ENCODE data around the gene HAO2. TPM values are rescaled to one million over a fixed set of nuclear protein-coding genes. Genes with fewer than 3 reads are reported as not detected.
"Not testable (repeated sequence)": the region's sequence is repeated elsewhere in the genome, so short reads cannot be mapped to it uniquely, and the experiment has no call there.

Gene HAO2
- total RNA-seq, 6 experiments from 2014 or later: not detected

GRCh38 chr1:119347858-119348257 is 20.7 kb upstream of the HAO2 start:
- H3K4me3 Mint-ChIP-seq: no peak overlapping the region
- H3K27me3 Mint-ChIP-seq (ENCODE audit: insufficient read depth): peaks cover 15% of the 10 kb centered on the region; the same call in 1 of the 2 replicates
- TF ChIP-seq CTCF (IDR thresholded peaks at IDR 0.05): no peak
- H3K9me3 Mint-ChIP-seq: no peaks in the 10 kb centered on the region
- H3K27ac Mint-ChIP-seq: no peak overlapping the region
- DNase-seq: no peak
- no peaks in the 10 kb centered on the region for H3K36me3 Mint-ChIP-seq (ENCODE audit: low read depth)
- no peaks in the 10 kb centered on the region for H3K4me1 Mint-ChIP-seq (ENCODE audit: low read depth)

GRCh38 chr1:119348941-119349340 is 19.6 kb upstream of the HAO2 start:
- H3K4me3 Mint-ChIP-seq: no peak overlapping the region
- no peak overlapping the region for H3K27ac Mint-ChIP-seq
- DNase-seq: no peak
- H3K4me1 Mint-ChIP-seq (ENCODE audit: low read depth): no peaks in the 10 kb centered on the region
- H3K36me3 Mint-ChIP-seq (ENCODE audit: low read depth): no peaks in the 10 kb centered on the region
- no peaks in the 10 kb centered on the region for H3K9me3 Mint-ChIP-seq
- peaks cover 16% of the 10 kb centered on the region; the same call in 1 of the 2 replicates for H3K27me3 Mint-ChIP-seq (ENCODE audit: insufficient read depth)
- no peak for TF ChIP-seq CTCF (IDR thresholded peaks at IDR 0.05)

- DNase-seq; H3K4me3 Mint-ChIP-seq; H3K9me3 Mint-ChIP-seq; H3K36me3 Mint-ChIP-seq (ENCODE audit: low read depth); H3K27ac Mint-ChIP-seq; H3K4me1 Mint-ChIP-seq (ENCODE audit: low read depth): not testable (repeated sequence)
- peaks cover 10% of the 10 kb centered on the region; the same call in 1 of the 2 replicates for H3K27me3 Mint-ChIP-seq (ENCODE audit: insufficient read depth)
These were observed 17.7 kb upstream of the HAO2 start for GRCh38 chr1:119350866-119351265.

GRCh38 chr1:119351997-119352396 is 16.6 kb upstream of the HAO2 start:
- H3K9me3 Mint-ChIP-seq: no peaks in the 10 kb centered on the region
- peaks cover 10% of the 10 kb centered on the region for H3K27me3 Mint-ChIP-seq (ENCODE audit: insufficient read depth)
- no peaks in the 10 kb centered on the region for H3K36me3 Mint-ChIP-seq (ENCODE audit: low read depth)
- no peak for DNase-seq
- no peak overlapping the region for H3K27ac Mint-ChIP-seq
- H3K4me1 Mint-ChIP-seq (ENCODE audit: low read depth): no peaks in the 10 kb centered on the region
- TF ChIP-seq CTCF (IDR thresholded peaks at IDR 0.05): no peak
- H3K4me3 Mint-ChIP-seq: no peak overlapping the region

- Mint-ChIP-seq H3K9me3 (no peaks in the 10 kb centered on the region), H3K36me3 (ENCODE audit: low read depth) (no peaks in the 10 kb centered on the region), H3K27ac (no peak overlapping the region), H3K4me1 (ENCODE audit: low read depth) (no peaks in the 10 kb centered on the region), H3K27me3 (ENCODE audit: insufficient read depth) (peaks cover 10% of the 10 kb centered on the region), H3K4me3 (no peak overlapping the region)
- DNase-seq: no peak
- TF ChIP-seq CTCF (IDR thresholded peaks at IDR 0.05): no peak
These were observed 14.7 kb upstream of the HAO2 start for GRCh38 chr1:119353836-119354235.

- DNase-seq: no peak
- no peak for TF ChIP-seq CTCF (IDR thresholded peaks at IDR 0.05)
- Mint-ChIP-seq H3K27me3 (ENCODE audit: insufficient read depth) (peaks cover 17% of the 10 kb centered on the region), H3K36me3 (ENCODE audit: low read depth) (no peaks in the 10 kb centered on the region), H3K4me1 (ENCODE audit: low read depth) (no peaks in the 10 kb centered on the region), H3K4me3 (no peak overlapping the region), H3K9me3 (no peaks in the 10 kb centered on the region), H3K27ac (no peak overlapping the region)
These were observed 9.9 kb upstream of the HAO2 start for GRCh38 chr1:119358636-119359035.

Data from HFFc6 (cell line).